ENCODE measurements around the gene PDE6D.
"Not testable (repeated sequence)": the region's sequence is repeated elsewhere in the genome, so short reads cannot be mapped to it uniquely, and the experiment has no call there.

PDE6D gene

GRCh38 chr2:231751042-231751815 lies 29.9 kb downstream of the PDE6D start:
- TF ChIP-seq CTCF (IDR thresholded peaks at IDR 0.05; ENCODE audit: low read depth, low read length, missing control alignments) = no peak
- H3K4me3 ChIP-seq (replicated peaks; ENCODE audit: low read depth, low read length) = no peak overlapping the region
- no peak for DNase-seq (ENCODE audit: extremely low read depth, low read depth)

- not testable (repeated sequence) for H3K4me3 ChIP-seq (replicated peaks; ENCODE audit: low read depth, low read length); DNase-seq (ENCODE audit: extremely low read depth, low read depth)
These were observed 32.1 kb downstream of the PDE6D start for GRCh38 chr2:231749016-231749415.

GRCh38 chr2:231748153-231748896 lies 32.8 kb downstream of the PDE6D start:
- not testable (repeated sequence) for H3K4me3 ChIP-seq (replicated peaks; ENCODE audit: low read depth, low read length); DNase-seq (ENCODE audit: extremely low read depth, low read depth)

GRCh38 chr2:231745303-231746038 lies 35.6 kb downstream of the PDE6D start:
- no peak overlapping the region for H3K4me3 ChIP-seq (replicated peaks; ENCODE audit: low read depth, low read length)
- DNase-seq (ENCODE audit: extremely low read depth, low read depth) = no peak
- TF ChIP-seq CTCF (IDR thresholded peaks at IDR 0.05; ENCODE audit: low read depth, low read length, missing control alignments) = no peak

GRCh38 chr2:231743376-231744116 lies 37.5 kb downstream of the PDE6D start:
- no peak for DNase-seq (ENCODE audit: extremely low read depth, low read depth)
- no peak for TF ChIP-seq CTCF (IDR thresholded peaks at IDR 0.05; ENCODE audit: low read depth, low read length, missing control alignments)

GRCh38 chr2:231737761-231738160 lies 43.3 kb downstream of the PDE6D start:
- no peak for TF ChIP-seq CTCF (IDR thresholded peaks at IDR 0.05; ENCODE audit: low read depth, low read length, missing control alignments)
- DNase-seq (ENCODE audit: extremely low read depth, low read depth) = no peak

More at GRCh38 chr2:231743376-231744116, 37.5 kb downstream of the PDE6D start:
- H3K4me3 ChIP-seq (replicated peaks; ENCODE audit: low read depth, low read length) = no peak overlapping the region

GRCh38 chr2:231732604-231733003 lies 48.5 kb downstream of the PDE6D start:
- H3K4me3 ChIP-seq (replicated peaks; ENCODE audit: low read depth, low read length) = no peak overlapping the region
- TF ChIP-seq CTCF (IDR thresholded peaks at IDR 0.05; ENCODE audit: low read depth, low read length, missing control alignments) = peak; percentile 18

More at GRCh38 chr2:231737761-231738160, 43.3 kb downstream of the PDE6D start:
- no peak overlapping the region for H3K4me3 ChIP-seq (replicated peaks; ENCODE audit: low read depth, low read length)

More at GRCh38 chr2:231732604-231733003, 48.5 kb downstream of the PDE6D start:
- no peak for DNase-seq (ENCODE audit: extremely low read depth, low read depth)
